GM10266 (cell line): Measurements from ENCODE around the gene TTC7B.
A peak's percentile ranks its signal among the peaks of the same experiment; 100 is the strongest.

Experiments
- DNase-seq: peaks from one replicate; pipeline ENCODE4 v3.0.0; 2012; ENCODE audit errors: extremely low spot score
- CTCF ChIP-seq: IDR thresholded peaks from 2 replicates; pipeline ENCODE4 v1.5.1; 2012; ENCODE audit warnings: mild to moderate bottlenecking, low read depth; ENCODE audit not compliant: control insufficient read depth, insufficient read depth; ENCODE audit errors: missing control alignments

The TTC7B gene

GRCh38 chr14:90816681-90817436 is 629 bp upstream of the TTC7B start:
- no peak for TF ChIP-seq CTCF
- no peak for DNase-seq

- DNase-seq, result peak; percentile 34
- no peak for TF ChIP-seq CTCF
Observed at GRCh38 chr14:90815572-90815821, 733 bp downstream of the TTC7B start.

- peak; percentile 31 for DNase-seq
- TF ChIP-seq CTCF, result no peak
Observed at GRCh38 chr14:90814806-90815571, 1.2 kb downstream of the TTC7B start.

- TF ChIP-seq CTCF, result no peak
- no peak for DNase-seq
Observed at GRCh38 chr14:90813442-90813841, 2.8 kb downstream of the TTC7B start.

GRCh38 chr14:90812109-90812508 is 4.1 kb downstream of the TTC7B start:
- no peak for DNase-seq
- no peak for TF ChIP-seq CTCF

- TF ChIP-seq CTCF, result no peak
- no peak for DNase-seq
Observed at GRCh38 chr14:90811641-90812040, 4.6 kb downstream of the TTC7B start.

GRCh38 chr14:90810806-90811205 is 5.4 kb downstream of the TTC7B start:
- DNase-seq, result no peak
- TF ChIP-seq CTCF, result no peak
